Thyroid gland (tissue), 4 donors: ENCODE measurements around the gene LHFPL6.

ENCODE experiments used
- CTCF ChIP-seq, 6 experiments: fragments of 200-600 bp in 3 of 6; fragments of 450-650 bp in 3 of 6; sonication (generic) in 3 of 6; IDR thresholded peaks; one replicate each; pipeline ENCODE4 v1.5.1; 2016 to 2019; ENCODE audit warnings: antibody characterized with exemption in 6 of 6, mild to moderate bottlenecking in 2 of 6, inconsistent platforms in 1 of 6, moderate library complexity in 1 of 6
- POLR2A ChIP-seq, 2 donors: fragments of 450-650 bp; IDR thresholded peaks; one replicate each; pipeline ENCODE4 v1.6.1; 2017; ENCODE audit warnings: antibody characterized with exemption in 2 of 2, mild to moderate bottlenecking in 2 of 2, moderate library complexity in 1 of 2

GRCh38 chr13:39385154-39385553, 217.8 kb downstream of the LHFPL6 start:
- no peak for TF ChIP-seq CTCF (IDR thresholded peaks at IDR 0.05)
- no peak for TF ChIP-seq POLR2A (IDR thresholded peaks at IDR 0.05)
